ENCODE data around the gene TSPO2. TPM values are rescaled to one million over a fixed set of nuclear protein-coding genes. Genes with fewer than 3 reads are reported as not detected.

TSPO2 gene
- total and polyA plus RNA-seq, 2 of the 4 experiments (the other 2 are of a cell fraction) = not detected

- no peak for TF ChIP-seq MXI1 (IDR thresholded peaks at IDR 0.05; ENCODE audit: borderline replicate concordance, low read depth, low read length)
- no peak for TF ChIP-seq BHLHE40 (IDR thresholded peaks at IDR 0.05; ENCODE audit: low read depth, low read length)
- no peak for TF ChIP-seq SMC3 (IDR thresholded peaks at IDR 0.05; ENCODE audit: low read depth, low read length)
Measured at GRCh38 chr6:41042226-41043055, at the start of gene TSPO2 (continued).

- H3K9me1 ChIP-seq (ENCODE audit: insufficient read depth, low read length) = peaks cover 6% of the 10 kb centered on the region; the same call in 1 of the 2 replicates
- no peak overlapping the region for H3K4me3 ChIP-seq (ENCODE audit: insufficient read depth, low read depth, low read length)
- ChIA-PET CTCF (no interaction called here), POLR2A (ENCODE audit: unreplicated experiment) (no interaction called here)
- no peak overlapping the region for H3K9ac ChIP-seq (ENCODE audit: low read depth, low read length)
- H3K27ac ChIP-seq (ENCODE audit: insufficient read depth, low read length) = no peak overlapping the region
- H3K56ac ChIP-seq (ENCODE audit: extremely low read depth, insufficient read depth, low read length) = no peak overlapping the region
- no peak overlapping the region for H3K14ac ChIP-seq (replicated peaks; ENCODE audit: low read depth, low read length)
- no peak overlapping the region for H4K91ac ChIP-seq (ENCODE audit: insufficient read depth, low read depth, low read length)
- dilution Hi-C loops (cut with HindIII; ENCODE audit: low sequenced_read_pairs, unreplicated experiment) (no loop called here), intact Hi-C loops (cut with micrococcal nuclease) (no loop called here), in situ Hi-C loops (cut with MboI; ENCODE audit: low sequenced_read_pairs) (no loop called here)
- H2AFZ ChIP-seq (replicated peaks; ENCODE audit: low read length, poor library complexity) = no peak overlapping the region
- H4K8ac ChIP-seq (ENCODE audit: low read depth in 2 of 2, low read length in 2 of 2) = no peak overlapping the region
- no peak overlapping the region for H3K23ac ChIP-seq (ENCODE audit: low read depth, low read length)
- no peaks in the 10 kb centered on the region for H3K36me3 ChIP-seq (ENCODE audit: control insufficient read depth, insufficient read depth, low read length)
- H2BK5ac ChIP-seq (ENCODE audit: low read depth, low read length, poor library complexity, severe bottlenecking) = no peak overlapping the region
- BruUV-seq (replicated peaks) = no TSS peak
- peaks cover 11% of the 10 kb centered on the region for H3K4me1 ChIP-seq (ENCODE audit: control insufficient read depth, insufficient read depth, low read length)
- no peak overlapping the region for H3K4ac ChIP-seq (ENCODE audit: low read depth, low read length)
- ATAC-seq (ENCODE audit: low read depth) = no peak
- TF ChIP-seq CHD1 (IDR thresholded peaks at IDR 0.05; ENCODE audit: low read depth, low read length) (no peak), MAZ (IDR thresholded peaks at IDR 0.05; ENCODE audit: borderline replicate concordance, low read depth, low read length) (no peak), RCOR1 (IDR thresholded peaks at IDR 0.05; ENCODE audit: insufficient replicate concordance, low read length) (no peak), RAD21 (IDR thresholded peaks at IDR 0.05; ENCODE audit: low read length) (no peak)
- no peaks in the 10 kb centered on the region for H4K20me1 ChIP-seq (ENCODE audit: insufficient read depth, low read length)
- no peak overlapping the region for H3K18ac ChIP-seq (ENCODE audit: low read depth, low read length)
- H2BK20ac ChIP-seq (ENCODE audit: low read depth, low read length) = no peak overlapping the region
- H3K27me3 ChIP-seq (ENCODE audit: control insufficient read depth, insufficient read depth, low read length) = peaks cover 25% of the 10 kb centered on the region
- DNase-seq = no peak
- no peak overlapping the region for H2BK120ac ChIP-seq (ENCODE audit: low read depth, low read length)
- 17% methylated on average over 1 of the region's 3 CpGs; no CpG with 5 or more reads in 1 of the 2 experiments for WGBS, 2 experiments (ENCODE audit: extremely low coverage in 2 of 2, insufficient read length in 1 of 2)
- H3K9me3 ChIP-seq (ENCODE audit: control insufficient read depth, insufficient read depth, low read length) = no peaks in the 10 kb centered on the region; the same call in 1 of the 2 replicates
- H2AK9ac ChIP-seq (replicated peaks; ENCODE audit: low read depth, low read length, poor library complexity) = no peak overlapping the region
- no peak overlapping the region for H2BK15ac ChIP-seq (ENCODE audit: low read depth, low read length)
- no peak overlapping the region for H4K5ac ChIP-seq (ENCODE audit: low read depth, low read length)
- no peaks in the 10 kb centered on the region for H3K79me1 ChIP-seq (ENCODE audit: low read depth in 1 of 2, low read length in 2 of 2)
- H3K4me2 ChIP-seq (ENCODE audit: low read depth, low read length) = no peak overlapping the region
- H2AK5ac ChIP-seq (ENCODE audit: low read depth, low read length) = no peak overlapping the region
Measured at GRCh38 chr6:40992746-40993145, 49.5 kb upstream of the TSPO2 start.
